Daoy (cell line): ENCODE results near the gene NUP54. TPM values are rescaled to one million over a fixed set of nuclear protein-coding genes. Genes with fewer than 3 reads are reported as not detected.

Source experiments
- DNase-seq: peaks from one replicate; pipeline ENCODE4 v3.0.0-alpha.2; 2015; ENCODE audit warnings: low read depth
- total RNA-seq: library from RNA; depleted of rRNA; stranded (reverse); fragments of >200 nt; shearing (Covaris generic); gene quantifications from 2 replicates; pipeline ENCODE4 v1.2.3, GENCODE V29; 2014; rRNA removed

Gene NUP54
- total RNA-seq, 1 experiment from 2014 or later = 40.7 TPM

GRCh38 chr4:76074468-76074867, 73.7 kb downstream of the NUP54 start, which contains the start of gene ART3:
Gene ART3 (plus strand): TSS chr4:76074709. CDS start chr4:76075890, 1,181 bp downstream.
- no peak for DNase-seq

DNA sequence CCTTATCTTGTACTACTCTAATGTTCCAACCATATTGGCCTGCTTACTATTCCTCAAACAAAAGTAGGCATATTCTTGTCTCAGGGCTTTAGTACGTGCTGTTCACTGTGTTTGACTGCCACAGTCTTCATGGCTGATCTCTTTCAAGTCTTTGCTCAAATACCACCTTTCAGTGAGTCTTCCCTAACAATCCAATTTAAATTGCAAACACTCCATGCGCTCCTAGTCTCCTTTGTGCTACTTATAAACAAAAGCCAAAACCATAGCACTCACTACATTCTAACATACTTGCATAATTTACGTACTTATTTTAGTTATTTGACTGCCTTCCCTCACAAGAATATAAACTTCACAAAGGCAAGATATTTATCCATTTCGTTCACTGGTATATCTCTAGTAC, 75.4 kb downstream of the NUP54 start:
- DNase-seq = no peak

DNA sequence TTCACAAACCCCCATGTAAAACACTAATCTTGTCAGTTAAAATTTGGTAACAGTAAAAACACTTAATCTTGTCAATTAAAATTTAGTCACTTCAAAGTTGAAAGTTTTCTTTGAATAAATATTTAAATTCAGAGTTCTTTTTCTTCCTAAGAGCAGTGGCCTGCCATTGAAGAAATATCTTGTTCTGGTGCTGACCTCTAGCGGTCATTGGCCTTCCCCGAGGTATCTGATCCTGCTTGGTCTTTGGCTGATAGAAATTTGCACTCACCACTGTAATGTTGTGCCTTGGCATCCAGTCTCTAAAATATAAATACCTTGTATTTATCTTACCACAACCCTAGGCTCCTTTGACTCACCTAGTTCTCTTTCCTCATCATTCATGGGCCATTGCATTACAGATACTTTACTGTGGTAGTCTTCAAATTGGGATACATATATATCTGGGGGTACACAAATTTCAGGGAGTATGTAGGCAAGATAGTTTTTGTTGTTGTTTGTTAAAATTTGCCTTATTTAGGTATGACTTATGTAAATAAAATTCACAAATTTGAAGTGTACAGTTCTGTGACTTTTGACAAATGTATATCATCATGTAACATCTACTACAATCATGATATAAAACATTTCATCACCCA, 80.4 kb downstream of the NUP54 start:
- DNase-seq = peak; percentile 33

DNA sequence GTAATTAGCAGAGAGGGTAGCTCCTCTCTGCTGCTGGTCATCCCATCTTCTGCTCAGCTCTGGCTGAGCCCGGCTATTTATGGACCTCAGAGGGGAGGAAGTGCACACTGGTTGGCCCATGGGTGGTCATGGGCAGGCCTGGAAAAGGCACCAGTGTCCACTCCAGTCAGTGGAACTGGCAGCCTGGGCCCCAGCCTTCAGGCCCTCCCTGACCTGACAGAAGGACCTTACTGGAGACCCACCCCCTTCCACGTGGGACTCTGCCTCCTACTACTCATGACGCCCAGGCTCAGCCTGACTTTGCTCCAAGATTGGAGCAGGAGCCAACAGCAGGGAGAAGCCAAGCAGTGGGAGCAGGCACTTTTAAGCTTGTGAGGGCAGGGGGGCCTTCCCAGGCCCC, 81.7 kb downstream of the NUP54 start:
- no peak for DNase-seq

Other genes with a start within 250 kb of the NUP54 start
- not detected in 2 replicates for gene PPEF2, start 245.9 kb downstream of the NUP54 start, total RNA-seq
- gene NAAA, start 207.4 kb downstream of the NUP54 start, total RNA-seq = 1.5 and 3.3 TPM in 2 replicates
- 31.9 and 35.7 TPM in 2 replicates for gene SDAD1, start 157.5 kb downstream of the NUP54 start, total RNA-seq
- gene CXCL9, start 140.9 kb downstream of the NUP54 start, total RNA-seq = not detected in 2 replicates
- gene CXCL10, start 124.9 kb downstream of the NUP54 start, total RNA-seq = 0.77 and 0.86 TPM in 2 replicates
- gene CXCL11, start 112.3 kb downstream of the NUP54 start, total RNA-seq = 3.7 and 9.8 TPM in 2 replicates
- gene ART3, start 73.7 kb downstream of the NUP54 start, total RNA-seq = not detected in 2 replicates
- gene SCARB2, start 65.4 kb upstream of the NUP54 start, total RNA-seq = 22.7 and 25.7 TPM in 2 replicates
- 0.11 and 2.8 TPM in 2 replicates for gene FAM47E, start 103.3 kb upstream of the NUP54 start, total RNA-seq
- gene STBD1, start 158.3 kb upstream of the NUP54 start, total RNA-seq = 0.57 and 1.8 TPM in 2 replicates